Left ventricle myocardium superior (tissue), 1 donor: ENCODE results near the gene PLCH1. TPM values are rescaled to one million over a fixed set of nuclear protein-coding genes. Genes with fewer than 3 reads are reported as not detected.
A peak's percentile ranks its signal among the peaks of the same experiment; 100 is the strongest.

Experiments
- ATAC-seq: fragments of 200-7000 bp; cut with Tn5 transposase; one replicate; pipeline ENCODE4 v1.9.1; 2020; ENCODE audit warnings: mild to moderate bottlenecking, moderate library complexity
- DNase-seq: peaks from one replicate; pipeline ENCODE4 v3.0.0-alpha.2; 2020
- intact Hi-C: fragments of 100-400 bp; cut with micrococcal nuclease; formaldehyde crosslinking; loops from one replicate; pipeline ENCODE4 v1.11.0; 2022
- total RNA-seq: library from RNA; stranded (reverse); fragmentation: NEBNext Ultra II Directional; extraction: Animal tissue kit (Norgen Biotek cat#: 25700); gene quantifications from one replicate; pipeline ENCODE4 v1.2.1, GENCODE V29; 2021
- donor health status: DM: no; HTN: yes; CAD: no; lungs with severe emphysema.

Gene PLCH1
- total RNA-seq, 1 donor from 2014 or later = 0.50 TPM

DNA sequence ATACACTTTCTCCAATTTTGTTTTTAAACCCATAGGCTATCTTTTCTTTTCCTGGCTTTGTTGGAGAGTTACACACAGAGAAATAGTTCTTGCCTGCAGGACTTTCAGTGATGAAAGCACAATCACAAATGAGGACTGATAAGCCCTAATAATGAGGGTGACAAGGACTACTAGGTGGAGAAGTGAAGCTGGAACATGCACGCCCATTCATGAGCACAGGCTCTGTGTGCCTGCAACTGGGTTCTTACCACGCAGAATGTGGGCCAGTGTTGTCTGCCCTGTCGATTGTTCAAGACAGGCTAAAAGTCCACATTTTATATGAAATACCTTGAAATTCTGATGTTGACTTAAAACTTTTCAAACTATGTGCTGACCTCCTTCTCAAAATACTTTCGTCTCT lies 289.1 kb downstream of the PLCH1 start:
- ATAC-seq (no peak), DNase-seq (no peak)
- intact Hi-C loops = no loop called here

DNA sequence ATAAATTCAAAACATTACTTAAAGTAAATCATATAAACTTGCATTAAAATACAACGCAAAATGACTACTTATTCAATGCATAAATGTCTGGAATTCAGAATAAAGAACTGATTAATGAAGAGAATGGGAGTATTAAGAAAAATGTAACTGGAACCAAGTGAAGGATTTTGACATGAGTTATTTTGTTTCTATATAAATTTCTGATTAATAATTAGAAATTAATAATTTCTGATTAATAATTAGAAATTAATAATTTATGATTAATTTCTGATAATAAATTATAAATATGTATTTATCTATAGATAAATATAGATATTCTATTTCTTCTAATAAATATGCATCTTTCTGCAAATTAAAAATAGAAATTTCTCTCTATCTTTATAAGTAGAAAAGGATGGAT lies 291.4 kb downstream of the PLCH1 start:
- intact Hi-C loops = no loop called here
- ATAC-seq = no peak
- no peak for DNase-seq

GRCh38 chr3:155449613-155450267 lies 295.1 kb downstream of the PLCH1 start:
- intact Hi-C loops = no loop called here
- no peak for DNase-seq
- peak; percentile 94 for ATAC-seq

DNA sequence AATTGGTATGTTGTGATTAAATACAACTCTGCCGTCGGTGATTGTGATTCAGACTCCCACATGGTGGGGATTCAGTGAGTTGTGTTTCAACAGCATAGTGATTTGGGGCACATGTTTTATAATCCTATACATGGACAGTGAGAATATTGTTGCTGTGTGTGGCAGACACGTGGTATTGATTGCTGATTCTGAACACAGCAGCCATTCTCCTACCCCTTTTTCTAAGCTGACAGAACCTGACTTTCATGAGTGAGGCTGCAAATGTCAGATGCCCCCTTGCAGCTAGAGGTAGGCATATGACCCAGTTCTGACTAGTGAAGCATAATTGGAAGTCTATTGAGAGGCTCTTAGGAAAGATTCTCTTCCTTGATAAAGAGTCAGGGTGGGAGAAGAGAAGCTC lies 296.3 kb downstream of the PLCH1 start:
- no peak for DNase-seq
- no peak for ATAC-seq
- intact Hi-C loops = no loop called here

DNA sequence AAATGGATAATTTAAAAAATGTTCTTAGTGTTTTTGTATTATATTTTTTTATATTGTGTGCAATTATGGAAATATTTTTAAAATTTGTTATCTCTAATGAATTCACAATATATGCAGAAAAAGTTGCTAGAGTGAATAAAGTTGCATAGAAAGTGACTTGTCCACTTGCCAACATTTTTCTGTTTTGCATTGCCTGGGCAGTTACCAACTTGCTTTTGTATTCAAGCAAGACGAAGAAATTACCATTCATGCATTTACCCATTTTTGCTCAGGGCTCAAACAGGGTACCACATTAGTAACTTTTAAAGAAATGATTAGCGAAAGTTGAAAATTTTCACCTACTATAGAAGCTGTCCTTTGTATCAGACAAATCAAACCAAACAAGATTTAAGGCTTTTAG lies 298.5 kb downstream of the PLCH1 start:
- no peak for ATAC-seq
- DNase-seq = no peak
- intact Hi-C loops = no loop called here

DNA sequence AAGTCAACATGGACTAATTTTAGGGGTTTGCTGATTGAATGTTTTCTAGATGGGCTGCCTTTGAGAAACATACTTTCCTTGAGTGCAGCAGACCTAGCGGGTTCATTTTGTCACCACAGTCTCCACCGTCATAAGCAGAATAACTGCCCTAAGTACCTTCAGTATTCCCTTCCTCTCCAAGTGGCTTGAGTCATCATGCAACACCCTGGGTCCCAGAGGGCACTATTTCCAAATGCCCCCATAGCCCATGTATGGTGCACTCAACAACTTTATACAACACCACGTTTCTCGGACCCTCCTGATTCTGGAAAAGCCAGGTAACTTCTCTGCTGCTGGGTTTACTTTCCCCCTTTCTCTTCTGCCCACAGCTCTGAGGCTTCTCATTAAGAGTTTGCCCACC lies 300.1 kb downstream of the PLCH1 start:
- intact Hi-C loops = no loop called here
- no peak for DNase-seq
- ATAC-seq = no peak

- ATAC-seq (no peak), DNase-seq (no peak)
- intact Hi-C loops = no loop called here
Observed at GRCh38 chr3:155443815-155444214, 301.1 kb downstream of the PLCH1 start.

DNA sequence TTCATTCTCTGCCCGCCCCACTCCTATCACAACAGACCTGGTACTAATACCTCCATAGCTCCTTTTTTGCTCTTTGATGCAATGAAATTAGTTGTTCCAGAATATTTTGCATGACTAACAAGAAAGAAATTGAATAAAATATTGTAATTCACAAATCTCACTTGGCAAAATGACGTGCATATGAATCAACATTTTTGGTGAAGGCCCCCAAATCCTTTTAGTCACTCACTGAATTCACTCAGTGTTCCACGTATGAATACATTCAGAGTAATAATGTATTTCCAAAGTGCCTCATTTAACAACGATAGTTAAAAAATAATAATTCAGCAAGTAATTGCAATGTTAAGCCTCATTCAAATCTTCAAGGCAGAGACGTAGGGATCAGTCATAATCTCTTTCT lies 302.8 kb downstream of the PLCH1 start:
- ATAC-seq (no peak), DNase-seq (no peak)
- intact Hi-C loops = no loop called here

- intact Hi-C loops = no loop called here
- no peak for ATAC-seq
- DNase-seq = no peak
Observed at GRCh38 chr3:155441506-155441905, 303.4 kb downstream of the PLCH1 start.

- DNase-seq = no peak
- peak; percentile 54 for ATAC-seq
- intact Hi-C loops = no loop called here
Observed at GRCh38 chr3:155441026-155441425, 303.8 kb downstream of the PLCH1 start.

GRCh38 chr3:155435821-155436220 lies 309.1 kb downstream of the PLCH1 start:
- intact Hi-C loops = no loop called here
- DNase-seq (no peak), ATAC-seq (no peak)

DNA sequence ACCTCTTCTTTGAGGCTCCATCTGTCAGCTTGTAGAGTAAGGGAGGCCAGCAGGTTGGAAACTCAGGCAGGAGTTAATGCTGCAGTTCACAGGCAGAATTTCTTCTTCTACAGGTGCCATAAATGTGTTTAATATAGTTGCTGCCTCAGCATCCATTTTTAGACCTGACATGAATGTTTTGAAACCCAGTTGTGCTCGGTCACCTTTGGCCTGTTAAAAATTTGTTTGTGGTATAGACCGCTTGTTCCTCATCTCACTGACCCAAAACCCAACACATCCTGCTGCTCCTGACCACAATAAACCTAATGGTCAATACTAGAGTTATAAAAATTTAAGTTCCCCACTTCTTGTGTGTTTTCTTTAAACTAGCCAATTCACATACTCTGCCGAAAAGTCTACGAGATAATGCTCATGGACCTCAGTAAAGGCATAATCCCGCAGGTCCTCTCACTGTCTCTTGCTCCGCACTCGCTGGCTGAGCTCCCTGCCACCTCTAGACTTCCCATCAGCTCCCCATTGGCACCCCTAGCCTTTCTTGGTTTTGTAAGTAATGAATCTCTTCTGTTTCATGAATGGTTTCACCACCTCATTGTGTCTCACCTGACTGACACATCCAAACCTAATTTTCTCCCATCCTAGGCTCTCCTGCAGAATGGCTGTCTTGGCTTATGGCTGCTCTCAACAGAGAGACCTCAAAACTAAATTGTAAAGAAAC lies 312.9 kb downstream of the PLCH1 start:
- intact Hi-C loops = no loop called here
- ATAC-seq (no peak), DNase-seq (no peak)

DNA sequence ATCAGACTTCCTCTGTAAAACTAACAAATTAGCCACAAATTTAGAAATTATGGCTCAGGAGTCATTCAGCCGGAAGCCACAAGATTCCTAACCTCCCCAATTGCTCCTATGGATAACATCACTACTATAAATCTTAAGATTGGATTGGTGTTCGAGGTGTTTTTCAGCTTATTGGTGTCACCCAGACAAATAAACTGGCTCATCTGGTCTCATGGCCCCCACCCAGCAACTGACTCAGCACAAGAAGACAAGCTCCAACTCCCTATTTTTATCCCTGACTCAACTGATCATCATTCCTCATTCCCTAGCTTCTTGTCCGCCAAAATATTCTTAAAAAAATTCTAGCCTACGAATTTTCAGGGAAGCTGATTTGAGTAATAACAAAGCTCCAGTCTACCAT lies 316.3 kb downstream of the PLCH1 start:
- intact Hi-C loops = no loop called here
- ATAC-seq (no peak), DNase-seq (no peak)

DNA sequence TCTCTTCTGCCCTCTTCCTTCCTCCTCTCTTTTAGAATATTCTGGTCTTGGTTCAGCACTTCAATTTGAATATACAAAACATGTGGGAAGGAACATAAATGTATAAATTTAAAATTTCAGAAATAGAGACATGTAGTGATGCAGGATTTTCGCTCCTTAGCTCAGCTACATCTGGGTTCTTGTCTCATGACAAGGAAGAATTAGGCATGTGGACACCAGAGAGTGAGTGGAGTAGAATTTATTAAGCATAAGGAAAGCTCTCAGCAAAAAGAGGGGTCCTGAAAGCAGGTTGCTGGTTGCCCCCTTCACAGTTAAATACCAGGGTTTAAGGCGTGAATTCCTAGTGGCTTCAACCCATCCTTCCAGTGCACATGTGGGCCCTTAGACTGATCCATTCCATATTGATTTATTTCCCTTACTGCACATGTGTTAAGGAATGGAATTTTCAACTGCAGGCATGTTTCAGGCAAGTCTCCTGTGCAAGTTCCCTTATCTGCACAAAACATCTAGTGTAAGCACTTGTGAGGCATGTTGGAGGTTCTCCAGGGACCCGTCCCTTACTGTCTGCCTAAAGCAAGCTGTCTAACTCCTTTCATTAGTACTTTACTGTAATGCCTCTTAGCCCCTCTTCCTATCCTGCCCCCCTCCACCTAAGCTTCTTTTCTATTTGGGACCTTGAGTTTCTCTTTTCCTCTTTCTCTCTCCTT lies 318.2 kb downstream of the PLCH1 start:
- DNase-seq (no peak), ATAC-seq (no peak)
- intact Hi-C loops = no loop called here

GRCh38 chr3:155425396-155425795 lies 319.5 kb downstream of the PLCH1 start:
- intact Hi-C loops = no loop called here
- DNase-seq (no peak), ATAC-seq (no peak)

DNA sequence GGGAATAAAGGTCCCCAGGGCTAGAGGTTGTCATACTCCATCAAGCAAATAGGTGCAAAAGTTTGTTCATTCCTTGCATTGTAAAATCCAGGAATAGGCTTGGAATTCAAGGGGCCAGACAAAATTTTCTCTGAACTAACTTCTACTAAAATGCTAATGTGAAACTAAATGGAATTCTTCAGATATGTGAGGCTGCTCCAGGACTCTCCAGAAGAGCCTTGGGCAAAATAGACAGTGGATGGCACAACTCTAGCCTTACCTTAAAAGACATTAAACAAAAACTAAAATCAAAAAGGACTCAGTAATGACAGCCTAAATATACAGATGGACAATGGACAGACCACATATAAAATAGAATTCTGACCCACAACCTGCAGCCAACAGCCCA lies 320.6 kb downstream of the PLCH1 start:
- DNase-seq (no peak), ATAC-seq (no peak)
- intact Hi-C loops = no loop called here

DNA sequence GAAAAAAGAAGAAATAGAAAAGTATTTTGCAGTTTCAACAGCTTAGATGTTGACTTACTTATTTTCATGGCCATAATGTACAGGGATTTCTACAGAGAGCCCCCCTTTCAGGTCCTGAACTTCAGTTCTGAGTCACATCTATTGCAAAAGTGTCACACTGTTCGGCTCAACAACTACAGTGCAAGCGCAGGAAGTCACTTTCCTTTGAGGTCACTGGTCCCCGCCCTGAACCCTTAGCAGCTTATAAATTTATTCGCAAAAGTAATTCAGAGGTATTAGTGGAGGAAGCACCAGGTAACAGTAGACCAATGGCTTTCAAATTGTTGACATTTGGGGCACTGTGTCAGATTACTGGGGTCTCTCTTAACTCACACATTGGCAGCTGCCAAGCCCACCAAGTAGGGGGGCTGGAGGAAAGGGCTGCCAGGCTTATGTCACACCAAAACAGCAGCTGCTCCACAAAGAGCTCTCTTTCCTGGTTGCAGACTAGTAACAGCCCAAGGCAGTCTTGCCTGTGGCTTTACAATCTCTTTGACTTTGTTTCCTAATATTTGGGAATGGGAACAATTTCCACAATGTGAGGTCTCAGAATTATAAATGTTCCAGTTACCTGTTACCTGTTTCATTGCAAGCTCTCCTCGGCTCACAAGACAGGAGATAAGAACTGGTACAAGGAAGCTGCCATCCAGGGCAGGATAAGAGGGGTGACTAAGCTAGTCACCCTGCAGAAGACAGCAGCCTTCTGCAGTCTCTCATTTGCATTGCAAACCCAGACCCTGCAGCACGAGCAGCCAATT lies 321.1 kb downstream of the PLCH1 start:
- no peak for DNase-seq
- intact Hi-C loops = no loop called here
- no peak for ATAC-seq

DNA sequence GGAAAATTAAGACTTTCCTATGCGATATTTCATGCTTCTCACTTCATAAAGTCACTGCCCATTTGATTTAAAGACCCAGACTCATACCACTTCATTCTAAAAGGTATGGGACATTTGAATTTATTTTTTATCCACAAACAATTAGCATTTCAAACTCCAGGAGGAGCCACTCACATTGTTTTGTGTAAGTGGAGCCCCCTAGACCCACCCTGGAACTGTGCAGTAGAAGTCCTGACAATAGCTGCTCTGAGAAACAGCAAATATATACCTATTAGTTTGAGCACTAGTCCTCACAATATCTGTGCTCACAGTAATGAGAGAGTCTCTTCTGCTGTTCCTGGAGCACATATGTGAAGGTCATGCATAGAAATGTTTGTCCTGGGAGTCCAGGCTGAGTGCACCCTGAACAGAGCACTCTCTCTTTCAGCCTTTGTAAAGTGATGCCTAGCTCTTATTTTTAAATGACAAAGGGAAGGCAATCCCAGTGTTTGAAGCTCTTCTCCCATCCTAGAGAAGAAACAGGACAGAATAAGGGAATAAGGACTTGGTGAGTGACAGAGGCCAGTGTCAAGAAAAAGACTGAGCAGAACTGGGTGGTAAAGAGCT lies 323.9 kb downstream of the PLCH1 start:
- intact Hi-C loops = no loop called here
- no peak for ATAC-seq
- DNase-seq = no peak

GRCh38 chr3:155420406-155420805 lies 324.5 kb downstream of the PLCH1 start:
- DNase-seq = no peak
- no peak for ATAC-seq
- intact Hi-C loops = no loop called here
